HCT116 (cell line): ENCODE data around the gene SENP1. TPM values are rescaled to one million over a fixed set of nuclear protein-coding genes. Genes with fewer than 3 reads are reported as not detected.

Source experiments
- ATAC-seq: fragments of 200-7000 bp; cut with Tn5 transposase; 2 replicates; pipeline ENCODE4 v1.9.1; 2020; ENCODE audit warnings: mild to moderate bottlenecking, moderate library complexity
- BruUV-seq: library from RNA; stranded (reverse); fragments of 400-500 nt; replicated peaks from 2 replicates; lab custom pipeline; 2021; lab: Mats Ljungman, UMichigan
- CTCF ChIA-PET: fragments of 300-600 bp; sonication (Branson Sonifier 250); formaldehyde crosslinking; loops from one replicate; lab custom pipeline; 2021; ENCODE audit warnings: antibody characterized with exemption; lab: Charles Lee
- POLR2A ChIA-PET: fragments of 300-600, 350-600 bp; sonication (Branson Sonifier 250); formaldehyde crosslinking; loops from one replicate; lab custom pipeline; 2021; ENCODE audit warnings: antibody characterized with exemption; lab: Charles Lee
- RAD21 ChIA-PET, 2 experiments: fragments of 300-600 bp; sonication (Branson Sonifier 250); formaldehyde crosslinking; loops; one replicate each; lab custom pipeline; 2023; ENCODE audit warnings: low total read pairs in 2 of 2; ENCODE audit not compliant: uncharacterized antibody in 2 of 2, unreplicated experiment in 2 of 2, low non-redundant PET in 1 of 2; lab: Charles Lee
- DNase-seq: peaks from one replicate; pipeline ENCODE4 v3.0.0-alpha.2; 2010; ENCODE audit warnings: low read depth, low spot score
- H2AFZ ChIP-seq: fragments of 200-600 bp; shearing (Covaris generic), sonication (generic); 2 replicates; pipeline ENCODE4 v1.6.1; 2017; ENCODE audit warnings: low read depth, mixed run types, mixed read lengths, antibody characterized with exemption, low read length; ENCODE audit not compliant: poor library complexity, severe bottlenecking
- H3K27ac ChIP-seq: 2 replicates; pipeline ENCODE4 v1.5.1; 2012; ENCODE audit warnings: low read depth, low read length
- H3K27me3 ChIP-seq: fragments of 200-600 bp; sonication (generic); 2 replicates; pipeline ENCODE4 v1.6.1; 2016; ENCODE audit warnings: mixed run types, low read length, mixed read lengths; ENCODE audit not compliant: insufficient read depth
- H3K36me3 ChIP-seq, 2 experiments: fragments of 200-500 bp in 1 of 2; fragments of 200-600 bp in 1 of 2; sonication (Bioruptor generic) in 1 of 2; sonication (generic) in 1 of 2; 2 replicates each; pipeline versions ENCODE4 v1.5.1 to v1.6.1; 2014 to 2016; ENCODE audit warnings: low read length in 2 of 2, inconsistent platforms in 1 of 2, mixed read lengths in 1 of 2, mixed run types in 1 of 2; ENCODE audit not compliant: insufficient read depth in 2 of 2, control insufficient read depth in 1 of 2
- H3K4me1 ChIP-seq, 2 experiments: fragments of 200-600 bp in 1 of 2; sonication (generic) in 1 of 2; 2 replicates each; pipeline versions ENCODE4 v1.5.1 to v1.6.1; 2012 to 2017; ENCODE audit warnings: low read length in 2 of 2, inconsistent platforms in 1 of 2, mild to moderate bottlenecking in 1 of 2, mixed read lengths in 1 of 2, mixed run types in 1 of 2, moderate library complexity in 1 of 2; ENCODE audit not compliant: insufficient read depth in 2 of 2, control insufficient read depth in 1 of 2
- H3K4me2 ChIP-seq: fragments of 200-600 bp; sonication (generic); 2 replicates; pipeline ENCODE4 v1.6.1; 2017; ENCODE audit warnings: mixed run types, low read length, mixed read lengths
- H3K4me3 ChIP-seq, 2 experiments: fragments of 200-600 bp in 1 of 2; sonication (generic) in 1 of 2; replicated peaks in 1 of 2; 2 replicates each; pipeline ENCODE4 v1.5.1; 2011 to 2016; ENCODE audit warnings: low read length in 2 of 2, control low read depth in 1 of 2, low read depth in 1 of 2, mild to moderate bottlenecking in 1 of 2, mixed read lengths in 1 of 2, mixed run types in 1 of 2
- H3K79me2 ChIP-seq: fragments of 200-600 bp; sonication (generic); 2 replicates; pipeline ENCODE4 v1.6.1; 2017; ENCODE audit warnings: mild to moderate bottlenecking, mixed run types, low read length, moderate library complexity, mixed read lengths; ENCODE audit not compliant: insufficient read depth
- H3K9ac ChIP-seq: fragments of 200-600 bp; sonication (generic); 2 replicates; pipeline ENCODE4 v1.6.1; 2016; ENCODE audit warnings: low read length, mixed read lengths
- H3K9me2 ChIP-seq: fragments of 200-600 bp; sonication (generic), shearing (Covaris generic); 2 replicates; pipeline ENCODE4 v1.6.1; 2017; ENCODE audit warnings: mixed run types, mild to moderate bottlenecking, moderate library complexity; ENCODE audit not compliant: insufficient read depth
- H3K9me3 ChIP-seq, 2 experiments: fragments of 200-500 bp in 1 of 2; fragments of 200-600 bp in 1 of 2; sonication (Bioruptor generic) in 1 of 2; sonication (generic) in 1 of 2; 2 replicates each; pipeline ENCODE4 v1.6.1; 2014 to 2017; ENCODE audit warnings: low read length in 2 of 2, mixed read lengths in 2 of 2, inconsistent platforms in 1 of 2, low read depth in 1 of 2, mild to moderate bottlenecking in 1 of 2, mixed run types in 1 of 2, moderate library complexity in 1 of 2; ENCODE audit not compliant: control insufficient read depth in 1 of 2, insufficient read depth in 1 of 2
- H4K20me1 ChIP-seq: fragments of 200-600 bp; sonication (generic), shearing (Covaris generic); 2 replicates; pipeline ENCODE4 v1.6.1; 2017; ENCODE audit warnings: mixed run types, mild to moderate bottlenecking, moderate library complexity; ENCODE audit not compliant: insufficient read depth
- CEBPB ChIP-seq: IDR thresholded peaks from 2 replicates; pipeline ENCODE4 v1.6.1; 2012; ENCODE audit warnings: low read depth
- EGR1 ChIP-seq: IDR thresholded peaks from 2 replicates; pipeline ENCODE4 v1.6.1; 2012; ENCODE audit warnings: low read depth
- ELF1 ChIP-seq: IDR thresholded peaks from 2 replicates; pipeline ENCODE4 v1.6.1; 2012; ENCODE audit warnings: low read depth, borderline replicate concordance
- EZH2 ChIP-seq: fragments of 200-600 bp; sonication (generic); IDR thresholded peaks from 2 replicates; pipeline ENCODE4 v1.6.1; 2017; ENCODE audit warnings: antibody characterized with exemption, mixed run types
- EZH2phosphoT487 ChIP-seq: fragments of 200-600 bp; IDR thresholded peaks from 2 replicates; pipeline ENCODE4 v1.6.1; 2018; ENCODE audit warnings: antibody characterized with exemption, borderline replicate concordance
- POLR2A ChIP-seq: IDR thresholded peaks from 2 replicates; pipeline ENCODE4 v1.7.0; 2011; ENCODE audit warnings: borderline replicate concordance; ENCODE audit not compliant: insufficient read depth, insufficient read length; ENCODE audit errors: extremely low read depth
- POLR2AphosphoS5 ChIP-seq: IDR thresholded peaks from 2 replicates; pipeline ENCODE4 v1.6.1; 2011; ENCODE audit warnings: mild to moderate bottlenecking, low read depth, low read length, moderate library complexity
- RAD21 ChIP-seq: IDR thresholded peaks from 2 replicates; pipeline ENCODE4 v1.6.1; 2012; ENCODE audit warnings: low read depth, mild to moderate bottlenecking
- SIN3A ChIP-seq: IDR thresholded peaks from 2 replicates; pipeline ENCODE4 v1.6.1; 2012; ENCODE audit warnings: low read depth
- SP1 ChIP-seq: IDR thresholded peaks from 2 replicates; pipeline ENCODE4 v1.6.1; 2012; ENCODE audit warnings: low read depth
- SRF ChIP-seq: IDR thresholded peaks from 2 replicates; pipeline ENCODE4 v1.6.1; 2012; ENCODE audit warnings: low read depth
- YY1 ChIP-seq: IDR thresholded peaks from 2 replicates; pipeline ENCODE4 v1.6.1; 2011; ENCODE audit warnings: low read length, low read depth, moderate library complexity, mild to moderate bottlenecking; ENCODE audit not compliant: insufficient replicate concordance; ENCODE audit errors: extremely low read depth
- ZFX ChIP-seq: fragments of 450-650 bp; IDR thresholded peaks from 2 replicates; pipeline ENCODE4 v1.6.1; 2017
- ZNF274 ChIP-seq: fragments of 200-500 bp; sonication (Bioruptor generic); IDR thresholded peaks from 2 replicates; pipeline ENCODE4 v1.6.1; 2014; ENCODE audit warnings: mild to moderate bottlenecking, low read depth, low read length, inconsistent platforms
- intact Hi-C: fragments of 100-400 bp; cut with micrococcal nuclease; formaldehyde crosslinking; loops from 2 replicates; pipeline ENCODE4 v1.10.0; 2022
- total RNA-seq: library from RNA; stranded (reverse); gene quantifications from one replicate; pipeline ENCODE4 v1.2.1, GENCODE V29; 2021; ENCODE audit not compliant: unreplicated experiment
- TF ChIP-seq, protein P1 (sequence below): IDR thresholded peaks from 2 replicates; pipeline ENCODE4 v1.6.1; 2012; ENCODE audit warnings: low read depth
- TF ChIP-seq, protein P2 (sequence below): IDR thresholded peaks from 2 replicates; pipeline ENCODE4 v1.6.1; 2012
- TF ChIP-seq, protein P3 (sequence below): IDR thresholded peaks from 2 replicates; pipeline ENCODE4 v1.6.1; 2011; ENCODE audit warnings: mild to moderate bottlenecking, low read length, moderate library complexity; ENCODE audit not compliant: insufficient replicate concordance; ENCODE audit errors: extremely low read depth

Gene SENP1
- total RNA-seq, 1 experiment from 2014 or later, result 17.7 TPM

DNA sequence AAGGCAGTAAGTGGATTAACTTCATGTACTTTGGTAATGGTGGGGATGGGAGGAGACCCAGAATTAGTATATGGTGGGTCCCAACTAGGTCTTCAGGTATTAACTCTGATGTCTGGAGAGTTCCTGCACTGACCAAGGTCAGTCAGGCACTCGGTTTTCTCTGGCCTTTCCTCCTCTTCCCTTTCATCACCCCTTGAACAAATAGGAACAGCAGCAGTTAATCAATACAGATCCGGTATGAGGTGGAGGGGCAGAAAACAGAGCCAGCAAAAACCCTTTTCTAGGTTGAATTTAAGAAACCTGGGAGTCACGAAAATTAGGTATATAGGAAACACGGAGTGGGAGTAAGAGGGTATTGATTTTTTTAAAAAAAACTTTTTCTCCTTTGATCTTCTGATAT, 17.3 kb upstream of the SENP1 start:
- no peak overlapping the region for H3K4me2 ChIP-seq
- no peak for TF ChIP-seq SIN3A
- TF ChIP-seq, protein P1, sequence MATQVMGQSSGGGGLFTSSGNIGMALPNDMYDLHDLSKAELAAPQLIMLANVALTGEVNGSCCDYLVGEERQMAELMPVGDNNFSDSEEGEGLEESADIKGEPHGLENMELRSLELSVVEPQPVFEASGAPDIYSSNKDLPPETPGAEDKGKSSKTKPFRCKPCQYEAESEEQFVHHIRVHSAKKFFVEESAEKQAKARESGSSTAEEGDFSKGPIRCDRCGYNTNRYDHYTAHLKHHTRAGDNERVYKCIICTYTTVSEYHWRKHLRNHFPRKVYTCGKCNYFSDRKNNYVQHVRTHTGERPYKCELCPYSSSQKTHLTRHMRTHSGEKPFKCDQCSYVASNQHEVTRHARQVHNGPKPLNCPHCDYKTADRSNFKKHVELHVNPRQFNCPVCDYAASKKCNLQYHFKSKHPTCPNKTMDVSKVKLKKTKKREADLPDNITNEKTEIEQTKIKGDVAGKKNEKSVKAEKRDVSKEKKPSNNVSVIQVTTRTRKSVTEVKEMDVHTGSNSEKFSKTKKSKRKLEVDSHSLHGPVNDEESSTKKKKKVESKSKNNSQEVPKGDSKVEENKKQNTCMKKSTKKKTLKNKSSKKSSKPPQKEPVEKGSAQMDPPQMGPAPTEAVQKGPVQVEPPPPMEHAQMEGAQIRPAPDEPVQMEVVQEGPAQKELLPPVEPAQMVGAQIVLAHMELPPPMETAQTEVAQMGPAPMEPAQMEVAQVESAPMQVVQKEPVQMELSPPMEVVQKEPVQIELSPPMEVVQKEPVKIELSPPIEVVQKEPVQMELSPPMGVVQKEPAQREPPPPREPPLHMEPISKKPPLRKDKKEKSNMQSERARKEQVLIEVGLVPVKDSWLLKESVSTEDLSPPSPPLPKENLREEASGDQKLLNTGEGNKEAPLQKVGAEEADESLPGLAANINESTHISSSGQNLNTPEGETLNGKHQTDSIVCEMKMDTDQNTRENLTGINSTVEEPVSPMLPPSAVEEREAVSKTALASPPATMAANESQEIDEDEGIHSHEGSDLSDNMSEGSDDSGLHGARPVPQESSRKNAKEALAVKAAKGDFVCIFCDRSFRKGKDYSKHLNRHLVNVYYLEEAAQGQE, result no peak
- TF ChIP-seq POLR2A, result no peak
- TF ChIP-seq RAD21, result no peak
- no peak for TF ChIP-seq EZH2phosphoT487
- no peak for TF ChIP-seq YY1
- TF ChIP-seq SRF, result no peak
- TF ChIP-seq ELF1, result no peak
- no peak for TF ChIP-seq SP1
- no peak for TF ChIP-seq EGR1
- TF ChIP-seq EZH2, result no peak
- TF ChIP-seq, protein P2, sequence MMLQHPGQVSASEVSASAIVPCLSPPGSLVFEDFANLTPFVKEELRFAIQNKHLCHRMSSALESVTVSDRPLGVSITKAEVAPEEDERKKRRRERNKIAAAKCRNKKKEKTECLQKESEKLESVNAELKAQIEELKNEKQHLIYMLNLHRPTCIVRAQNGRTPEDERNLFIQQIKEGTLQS, result no peak
- no peak for TF ChIP-seq POLR2AphosphoS5
- no peak for TF ChIP-seq CEBPB
- TF ChIP-seq ZNF274, result no peak
- TF ChIP-seq ZFX, result no peak
- TF ChIP-seq, protein P3, sequence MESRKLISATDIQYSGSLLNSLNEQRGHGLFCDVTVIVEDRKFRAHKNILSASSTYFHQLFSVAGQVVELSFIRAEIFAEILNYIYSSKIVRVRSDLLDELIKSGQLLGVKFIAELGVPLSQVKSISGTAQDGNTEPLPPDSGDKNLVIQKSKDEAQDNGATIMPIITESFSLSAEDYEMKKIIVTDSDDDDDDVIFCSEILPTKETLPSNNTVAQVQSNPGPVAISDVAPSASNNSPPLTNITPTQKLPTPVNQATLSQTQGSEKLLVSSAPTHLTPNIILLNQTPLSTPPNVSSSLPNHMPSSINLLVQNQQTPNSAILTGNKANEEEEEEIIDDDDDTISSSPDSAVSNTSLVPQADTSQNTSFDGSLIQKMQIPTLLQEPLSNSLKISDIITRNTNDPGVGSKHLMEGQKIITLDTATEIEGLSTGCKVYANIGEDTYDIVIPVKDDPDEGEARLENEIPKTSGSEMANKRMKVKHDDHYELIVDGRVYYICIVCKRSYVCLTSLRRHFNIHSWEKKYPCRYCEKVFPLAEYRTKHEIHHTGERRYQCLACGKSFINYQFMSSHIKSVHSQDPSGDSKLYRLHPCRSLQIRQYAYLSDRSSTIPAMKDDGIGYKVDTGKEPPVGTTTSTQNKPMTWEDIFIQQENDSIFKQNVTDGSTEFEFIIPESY, result no peak
- H3K79me2 ChIP-seq, result peaks cover 42% of the 10 kb centered on the region
- H3K9me2 ChIP-seq, result no peaks in the 10 kb centered on the region
- no peaks in the 10 kb centered on the region for H3K9me3 ChIP-seq
- H3K4me1 ChIP-seq, result peaks cover 11 to 17% of the 10 kb centered on the region in 2 experiments
- intact Hi-C loops, result no loop called here
- no peaks in the 10 kb centered on the region for H3K27me3 ChIP-seq
- H3K9ac ChIP-seq, result no peak overlapping the region
- DNase-seq (no peak), ATAC-seq (no peak)
- ChIA-PET CTCF (no interaction called here), POLR2A (no interaction called here), RAD21 (no interaction called here)
- BruUV-seq, result no TSS peak
- no peaks in the 10 kb centered on the region for H4K20me1 ChIP-seq
- H3K36me3 ChIP-seq, result peaks cover 33 to 37% of the 10 kb centered on the region in 2 experiments
- no peak overlapping the region for H3K27ac ChIP-seq
- H2AFZ ChIP-seq, result no peak overlapping the region
- H3K4me3 ChIP-seq, result no peak overlapping the region
